Measurements from ENCODE around the gene UTF1.

Gene UTF1

GRCh38 chr10:133204226-133205015, 25.6 kb upstream of the UTF1 start:
- no peak for TF ChIP-seq CTCF (IDR thresholded peaks at IDR 0.05; ENCODE audit: low read depth, low read length)
- no peak overlapping the region for H3K4me3 ChIP-seq (replicated peaks in 1 of 2; ENCODE audit: low read depth in 2 of 2, low read length in 2 of 2)
- DNase-seq (ENCODE audit: low read depth in 2 of 2), result no peak

GRCh38 chr10:133205146-133205545, 24.9 kb upstream of the UTF1 start:
- DNase-seq (ENCODE audit: low read depth in 2 of 2), result no peak
- TF ChIP-seq CTCF (IDR thresholded peaks at IDR 0.05; ENCODE audit: low read depth, low read length), result no peak
- H3K4me3 ChIP-seq (replicated peaks in 1 of 2; ENCODE audit: low read depth in 2 of 2, low read length in 2 of 2), result no peak overlapping the region

GRCh38 chr10:133206356-133207040, 23.5 kb upstream of the UTF1 start:
- no peak for TF ChIP-seq CTCF (IDR thresholded peaks at IDR 0.05; ENCODE audit: low read depth, low read length)
- no peak for DNase-seq (ENCODE audit: low read depth in 2 of 2)

DNA sequence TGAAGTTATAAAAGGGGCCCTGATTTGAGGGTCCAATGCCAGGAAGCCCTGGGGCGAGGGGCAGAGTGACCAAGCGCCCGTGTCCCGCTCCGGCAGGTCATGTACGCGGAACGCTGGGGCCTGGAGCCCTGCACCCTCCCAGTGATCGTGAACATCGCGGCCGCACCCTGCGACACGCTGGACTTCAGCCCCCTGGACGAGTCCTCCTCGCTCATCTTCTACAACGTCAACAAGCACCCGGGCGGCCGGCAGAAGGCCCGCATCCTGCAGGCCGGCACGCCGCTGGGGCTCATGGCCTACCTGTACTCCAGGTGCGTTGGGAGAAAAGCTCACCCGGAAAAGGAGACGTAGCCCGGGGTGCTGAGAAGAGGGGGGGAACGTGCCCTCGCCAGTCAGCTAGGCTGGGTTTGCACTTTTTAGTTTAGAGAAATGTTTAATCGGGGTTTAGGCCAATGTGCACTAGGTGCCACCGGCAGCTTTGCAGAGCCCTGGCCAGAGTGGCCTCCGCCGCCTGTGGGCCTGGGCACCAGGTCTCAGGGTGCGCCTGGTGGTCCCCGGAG, 22.9 kb upstream of the UTF1 start:
- no peak for DNase-seq (ENCODE audit: low read depth in 2 of 2)
- no peak overlapping the region for H3K4me3 ChIP-seq (replicated peaks in 1 of 2; ENCODE audit: low read depth in 2 of 2, low read length in 2 of 2)
- no peak for TF ChIP-seq CTCF (IDR thresholded peaks at IDR 0.05; ENCODE audit: low read depth, low read length)

More at GRCh38 chr10:133206356-133207040, 23.5 kb upstream of the UTF1 start:
- H3K4me3 ChIP-seq (replicated peaks in 1 of 2; ENCODE audit: low read depth in 2 of 2, low read length in 2 of 2), result no peak overlapping the region

DNA sequence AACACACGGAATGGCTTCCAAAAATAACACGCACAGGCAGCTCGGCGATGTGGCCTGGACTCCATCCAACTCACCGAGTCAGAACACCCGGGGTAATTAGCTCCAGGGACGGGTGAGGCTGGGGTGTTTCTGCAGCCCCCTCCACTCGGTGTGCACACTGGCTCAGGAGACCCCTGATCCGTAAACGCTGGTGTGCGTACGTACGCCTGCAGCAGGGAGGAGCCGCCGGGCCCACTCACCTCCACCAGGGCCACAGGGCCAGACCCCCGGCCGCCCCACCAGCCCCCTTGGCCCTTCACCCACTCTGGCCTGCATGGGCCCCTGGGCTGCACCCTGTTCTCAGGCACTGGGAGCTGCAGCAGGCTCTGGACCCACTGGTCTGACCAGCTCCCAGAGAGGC, 22.4 kb upstream of the UTF1 start:
- no peak overlapping the region for H3K4me3 ChIP-seq (replicated peaks in 1 of 2; ENCODE audit: low read depth in 2 of 2, low read length in 2 of 2)
- TF ChIP-seq CTCF (IDR thresholded peaks at IDR 0.05; ENCODE audit: low read depth, low read length), result no peak
- no peak for DNase-seq (ENCODE audit: low read depth in 2 of 2)

GRCh38 chr10:133208466-133208865, 21.6 kb upstream of the UTF1 start:
- no peak for TF ChIP-seq CTCF (IDR thresholded peaks at IDR 0.05; ENCODE audit: low read depth, low read length)
- H3K4me3 ChIP-seq (replicated peaks in 1 of 2; ENCODE audit: low read depth in 2 of 2, low read length in 2 of 2), result no peak overlapping the region
- no peak for DNase-seq (ENCODE audit: low read depth in 2 of 2)
